ENCODE data around the gene KRTAP5-5.
"Not testable (repeated sequence)": the region's sequence is repeated elsewhere in the genome, so short reads cannot be mapped to it uniquely, and the experiment has no call there.

GRCh38 chr11:1646540-1646939 is 17.0 kb downstream of the KRTAP5-5 start:
- TF ChIP-seq CTCF (IDR thresholded peaks at IDR 0.05 in 8 of 11, conservative IDR thresholded peaks at IDR 0.05 in 3 of 11); POLR2AphosphoS5 (IDR thresholded peaks at IDR 0.05); POLR2A (IDR thresholded peaks at IDR 0.05): not testable (repeated sequence)
